ENCODE measurements around the gene FBXW7.

- no peak for TF ChIP-seq CTCF (conservative IDR thresholded peaks at IDR 0.05)
- no peak for TF ChIP-seq ZFX (IDR thresholded peaks at IDR 0.05)
Observed at GRCh38 chr4:152328582-152328981, 207.3 kb downstream of the FBXW7 start.

All from C4-2B (cell line).